HT-29 (cell line): ENCODE data around the gene BCL2L1. TPM values are rescaled to one million over a fixed set of nuclear protein-coding genes. Genes with fewer than 3 reads are reported as not detected.
"Not testable (repeated sequence)": the region's sequence is repeated elsewhere in the genome, so short reads cannot be mapped to it uniquely, and the experiment has no call there.

ENCODE experiments used
- DNase-seq: peaks from one replicate; pipeline ENCODE4 v3.0.0-alpha.2; 2015; ENCODE audit warnings: low spot score
- total RNA-seq: library from RNA; depleted of rRNA; stranded (reverse); fragments of >200 nt; shearing (Covaris generic); gene quantifications from 2 replicates; pipeline ENCODE4 v1.2.3, GENCODE V29; 2014; rRNA removed

Gene BCL2L1
- 324 and 325 TPM in 2 replicates for total RNA-seq

- peak; percentile 94 for DNase-seq
These were observed at the start of gene BCL2L1 for GRCh38 chr20:31722257-31723068. Gene BCL2L1, minus strand, starts transcription at chr20:31722868. Its CDS starts 650 bp downstream, at chr20:31722218.

- DNase-seq: no peak
These were observed 47.6 kb upstream of the BCL2L1 start for GRCh38 chr20:31770243-31770642.

- DNase-seq: no peak
These were observed 47.0 kb upstream of the BCL2L1 start for GRCh38 chr20:31769681-31770080.

GRCh38 chr20:31767805-31768204, 45.1 kb upstream of the BCL2L1 start:
- no peak for DNase-seq

- DNase-seq: no peak
These were observed 42.1 kb upstream of the BCL2L1 start for GRCh38 chr20:31764641-31765305.

GRCh38 chr20:31760519-31761240, 38.0 kb upstream of the BCL2L1 start:
- DNase-seq: no peak

GRCh38 chr20:31759836-31760518, 37.3 kb upstream of the BCL2L1 start:
- no peak for DNase-seq

GRCh38 chr20:31758991-31759390, 36.3 kb upstream of the BCL2L1 start:
- no peak for DNase-seq

- no peak for DNase-seq
These were observed 35.9 kb upstream of the BCL2L1 start for GRCh38 chr20:31758521-31758920.

GRCh38 chr20:31757254-31757653, 34.6 kb upstream of the BCL2L1 start:
- no peak for DNase-seq

- no peak for DNase-seq
These were observed 28.5 kb upstream of the BCL2L1 start for GRCh38 chr20:31751126-31751525.

GRCh38 chr20:31749223-31749622, 26.6 kb upstream of the BCL2L1 start:
- DNase-seq: no peak

GRCh38 chr20:31747640-31748039, 25.0 kb upstream of the BCL2L1 start:
- DNase-seq: no peak

- DNase-seq: not testable (repeated sequence)
These were observed 24.4 kb upstream of the BCL2L1 start for GRCh38 chr20:31747028-31747427.

- DNase-seq: no peak
These were observed 23.6 kb upstream of the BCL2L1 start for GRCh38 chr20:31746068-31746878.

- DNase-seq: no peak
These were observed 18.1 kb upstream of the BCL2L1 start for GRCh38 chr20:31740656-31741323.

- DNase-seq: peak; percentile 47
These were observed 17.5 kb upstream of the BCL2L1 start for GRCh38 chr20:31740208-31740607.

- no peak for DNase-seq
These were observed 16.9 kb upstream of the BCL2L1 start for GRCh38 chr20:31739550-31739977.

GRCh38 chr20:31738729-31739549, 16.3 kb upstream of the BCL2L1 start, which contains the start of gene TPX2:
Gene TPX2, plus strand, starts transcription at chr20:31739290. Its CDS starts 18,187 bp downstream, at chr20:31757477.
- DNase-seq: peak; percentile 100
